ENCODE measurements around the gene ATP1A1.

ATP1A1 gene

DNA sequence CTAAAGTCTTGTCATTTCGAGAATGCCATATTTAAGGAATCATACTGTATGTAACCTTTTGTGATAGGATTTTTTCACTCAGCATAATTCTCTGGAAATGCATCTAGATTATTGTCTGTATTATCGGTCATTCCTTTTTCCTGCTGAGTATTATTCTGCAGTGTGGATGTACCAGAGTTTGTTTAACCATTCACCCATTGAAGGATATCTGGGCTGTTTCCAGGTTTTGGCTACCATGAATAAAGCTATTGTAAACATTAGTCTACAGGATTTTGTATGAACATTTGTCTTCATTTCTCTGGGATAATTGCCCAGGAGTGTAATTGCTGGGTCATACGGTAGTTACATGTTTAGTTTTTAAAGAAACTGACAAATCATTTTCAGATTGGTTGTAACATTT is 61.8 kb downstream of the ATP1A1 start:
- DNase-seq (ENCODE audit: low read depth in 4 of 4, low spot score in 1 of 4): no peak

DNA sequence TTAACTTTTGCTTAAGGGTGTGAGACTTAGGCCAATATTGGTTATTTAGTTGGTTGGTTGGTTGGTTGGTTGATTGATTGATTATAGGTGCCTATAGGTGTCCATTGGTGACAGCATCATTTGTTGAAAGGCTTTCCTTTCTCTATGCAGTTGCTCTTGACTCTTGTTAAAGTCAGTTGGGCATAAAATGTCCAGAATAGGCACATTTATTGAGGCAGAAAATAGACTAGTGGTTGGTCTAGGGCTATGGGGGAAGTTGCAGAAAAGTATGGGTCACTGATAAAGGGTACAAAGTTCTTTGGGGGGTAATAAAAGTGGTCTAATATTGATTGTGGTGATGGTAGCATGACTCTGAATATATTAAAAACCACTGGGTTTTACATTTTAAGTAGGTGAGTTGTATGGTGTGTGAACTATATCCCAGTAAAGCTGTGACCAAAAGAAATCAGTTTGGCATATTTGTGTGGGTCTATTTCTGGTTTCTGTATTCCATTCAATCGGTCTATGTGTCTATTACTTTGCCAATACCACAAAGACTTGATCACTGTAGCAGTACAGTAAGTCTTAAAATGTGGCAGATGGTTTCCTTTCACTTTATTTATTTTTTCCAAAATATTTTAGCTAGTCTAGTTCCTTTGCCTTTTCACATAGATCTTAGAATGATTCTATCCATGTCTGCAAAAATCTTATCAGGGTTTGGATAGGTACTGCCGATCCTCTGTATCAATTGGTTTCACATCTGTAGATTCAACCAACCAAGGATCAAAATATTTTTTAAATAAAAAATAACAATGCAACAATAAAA is 63.0 kb downstream of the ATP1A1 start:
- DNase-seq (ENCODE audit: low read depth in 4 of 4, low spot score in 1 of 4): no peak

DNA sequence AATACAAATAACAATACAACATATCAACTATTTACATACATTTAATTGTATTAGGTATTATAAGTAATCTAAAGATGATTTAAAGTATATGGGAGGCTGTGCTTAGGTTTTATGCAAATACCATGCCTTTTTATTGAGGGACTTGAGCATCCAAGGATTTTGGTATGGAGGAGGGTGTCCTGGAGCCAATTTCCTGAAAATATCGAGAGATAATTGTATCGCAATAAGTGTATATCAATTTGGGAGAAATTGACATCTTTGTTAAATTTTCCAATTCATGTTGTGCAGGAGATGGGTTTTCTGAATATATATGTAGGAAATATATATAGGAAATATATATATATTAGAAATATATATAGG is 63.5 kb downstream of the ATP1A1 start:
- DNase-seq (ENCODE audit: low read depth in 4 of 4, low spot score in 1 of 4): no peak

DNA sequence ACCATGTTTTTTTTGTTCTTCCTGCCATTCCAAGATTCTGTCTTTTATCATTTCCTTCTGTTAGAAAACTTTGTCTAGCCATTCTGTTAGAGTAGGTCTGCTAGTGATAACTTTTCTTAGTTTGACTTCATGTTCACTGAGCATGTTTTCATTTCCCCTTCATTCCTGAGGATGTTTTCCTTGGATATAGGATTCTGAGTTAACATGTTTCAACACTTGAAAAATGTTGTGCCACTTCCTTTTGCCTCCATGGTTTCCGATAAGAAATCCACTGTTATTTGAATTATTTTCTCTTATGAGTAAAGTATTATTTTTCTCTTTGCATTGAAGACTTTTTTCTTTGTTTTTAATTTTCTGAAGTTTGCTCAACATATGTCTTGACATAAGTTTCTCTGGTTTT is 66.7 kb downstream of the ATP1A1 start:
- no peak for DNase-seq (ENCODE audit: low read depth in 4 of 4, low spot score in 1 of 4)

DNA sequence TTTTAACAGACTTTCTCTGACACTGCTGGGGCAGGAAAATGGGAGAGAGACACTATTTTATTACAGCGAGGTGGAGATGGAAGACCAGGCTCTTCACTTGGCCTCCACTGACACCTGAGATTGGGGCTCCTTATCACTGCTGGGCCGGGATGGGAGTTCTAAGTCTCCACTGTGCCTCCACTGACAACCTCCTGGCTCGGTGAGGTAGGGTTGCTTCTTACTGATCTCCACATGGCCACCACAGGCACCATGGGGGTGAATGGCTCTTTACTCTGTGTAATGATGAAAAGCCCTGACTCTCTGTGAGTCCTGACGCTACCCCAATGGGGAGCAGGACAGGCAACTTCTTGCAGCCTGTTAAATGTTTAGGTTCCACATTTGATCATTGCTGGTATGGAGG is 67.7 kb downstream of the ATP1A1 start:
- DNase-seq (ENCODE audit: low read depth in 4 of 4, low spot score in 1 of 4): no peak

DNA sequence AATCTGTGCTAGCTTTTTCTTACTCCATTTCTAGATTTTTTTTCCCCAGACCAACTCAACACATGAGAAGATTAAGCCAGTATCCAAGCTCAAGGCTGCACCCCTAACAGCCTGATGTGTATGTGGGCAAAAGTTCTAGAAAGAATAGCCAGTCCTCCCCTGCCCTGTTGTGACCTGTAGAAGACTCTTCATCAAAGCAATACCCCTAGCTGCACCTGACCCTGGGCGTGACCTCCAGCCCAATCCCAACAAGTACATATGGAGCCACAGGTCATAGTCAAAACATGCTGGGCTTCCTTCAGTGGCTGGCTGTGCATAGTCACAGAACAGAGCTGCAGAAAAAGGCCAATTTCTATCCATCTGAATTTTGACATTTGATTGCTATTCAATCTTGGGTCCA is 72.5 kb downstream of the ATP1A1 start:
- no peak for DNase-seq (ENCODE audit: low read depth in 4 of 4, low spot score in 1 of 4)

DNA sequence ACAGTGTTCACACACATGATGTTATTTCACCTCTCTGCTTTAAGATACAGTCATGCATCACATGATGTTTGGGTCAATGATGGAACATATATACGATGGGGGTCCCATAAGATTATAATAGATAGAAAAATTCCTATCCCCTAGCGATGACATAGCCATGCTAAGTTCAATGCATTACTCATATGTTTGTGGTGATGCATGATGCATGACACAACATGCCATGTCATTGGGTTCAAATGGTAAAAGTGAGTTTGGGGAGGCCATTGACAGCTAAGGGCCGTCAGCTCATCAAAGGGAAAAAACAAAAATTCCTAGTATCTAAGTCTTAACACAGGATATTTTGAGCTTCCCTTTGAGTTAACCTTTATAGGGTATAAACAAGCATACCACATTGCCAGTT is 73.6 kb downstream of the ATP1A1 start:
- no peak for DNase-seq (ENCODE audit: low read depth in 4 of 4, low spot score in 1 of 4)

DNA sequence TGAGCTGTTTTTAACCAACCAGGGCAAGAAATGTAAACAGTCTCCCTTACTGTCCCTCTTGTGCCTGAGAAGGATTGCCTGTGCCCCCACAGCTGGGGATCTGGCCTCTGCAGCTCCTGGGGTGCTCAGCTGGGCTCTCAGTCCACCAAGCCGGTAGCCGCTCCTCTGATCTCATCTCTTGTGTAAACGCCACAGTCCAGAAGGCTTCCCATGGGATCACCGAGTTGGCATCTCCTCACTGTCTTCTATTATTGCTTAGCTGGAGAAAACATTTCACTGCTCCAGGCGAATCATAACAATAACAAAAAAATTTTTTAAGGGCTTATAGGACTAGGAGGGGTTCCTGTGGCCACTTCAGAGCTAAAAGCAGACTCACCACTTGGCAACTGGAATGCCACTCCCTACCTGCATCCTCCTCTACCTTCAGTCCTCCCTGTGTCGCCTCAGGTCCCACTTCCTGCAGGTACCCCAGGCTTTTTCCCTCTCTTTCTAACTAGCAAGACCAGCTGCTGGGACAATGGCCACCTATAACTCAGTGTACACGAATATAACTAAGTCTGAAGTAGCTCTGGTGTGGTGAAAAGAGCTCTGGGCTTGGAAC is 75.8 kb downstream of the ATP1A1 start:
- DNase-seq (ENCODE audit: low read depth in 4 of 4, low spot score in 1 of 4): no peak

DNA sequence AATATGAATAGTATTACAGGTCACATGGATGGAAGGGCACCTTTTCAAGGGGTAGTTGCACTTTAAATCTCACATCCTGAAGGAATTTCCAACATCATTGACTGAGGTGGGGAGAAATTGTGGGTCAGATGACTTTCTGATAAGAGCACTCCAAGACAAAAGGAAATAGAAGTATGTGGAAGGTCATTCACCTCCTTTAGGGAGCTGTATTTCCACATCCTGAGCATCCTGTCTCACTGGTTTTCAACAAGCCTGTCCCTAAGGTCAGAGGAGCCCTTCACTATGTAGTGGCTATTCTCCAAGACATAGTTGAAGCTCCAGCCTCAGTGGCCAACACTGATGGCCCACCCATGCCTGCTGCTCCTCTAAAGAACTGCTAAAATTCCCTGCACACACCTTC is 76.5 kb downstream of the ATP1A1 start:
- no peak for DNase-seq (ENCODE audit: low read depth in 4 of 4, low spot score in 1 of 4)

DNA sequence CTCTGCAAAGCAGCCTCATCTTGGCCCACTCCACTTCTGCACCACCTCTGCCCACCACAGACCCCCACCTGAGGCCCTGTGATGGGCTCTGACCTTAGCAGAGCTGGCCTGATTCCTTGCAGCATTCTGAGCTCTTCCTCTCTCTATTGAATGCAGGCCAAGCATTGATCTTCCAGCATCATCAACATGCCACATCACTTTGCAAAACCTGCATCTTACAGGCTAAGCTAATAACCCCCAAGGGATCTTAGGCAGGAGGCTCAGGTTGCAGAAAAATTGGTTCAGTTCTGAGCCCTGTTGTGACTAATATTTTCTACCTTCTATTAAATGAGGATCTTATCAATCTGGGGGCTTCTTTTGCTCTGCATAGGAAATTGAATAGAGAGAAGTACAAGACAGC is 78.7 kb downstream of the ATP1A1 start:
- no peak for DNase-seq (ENCODE audit: low read depth in 4 of 4, low spot score in 1 of 4)

DNA sequence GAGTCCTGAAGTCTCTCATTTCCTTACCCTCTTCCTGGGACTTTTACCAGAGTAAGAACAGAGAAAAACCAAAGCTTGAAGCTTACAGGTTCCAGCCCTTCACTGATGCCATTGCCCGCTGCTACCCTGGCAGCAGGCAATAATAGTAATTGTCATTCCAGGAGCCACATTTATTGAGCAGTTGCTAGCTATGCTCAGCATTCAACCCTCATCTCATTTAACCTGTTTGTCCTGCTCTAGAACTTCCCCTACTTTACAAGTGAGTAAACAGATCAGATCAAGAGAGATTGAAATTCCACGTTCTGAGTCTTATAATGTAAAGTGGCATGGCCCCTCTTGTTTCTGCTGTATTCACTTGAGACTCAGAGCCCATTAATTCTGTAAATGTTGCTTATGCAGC is 80.4 kb downstream of the ATP1A1 start:
- no peak for DNase-seq (ENCODE audit: low read depth in 4 of 4, low spot score in 1 of 4)

DNA sequence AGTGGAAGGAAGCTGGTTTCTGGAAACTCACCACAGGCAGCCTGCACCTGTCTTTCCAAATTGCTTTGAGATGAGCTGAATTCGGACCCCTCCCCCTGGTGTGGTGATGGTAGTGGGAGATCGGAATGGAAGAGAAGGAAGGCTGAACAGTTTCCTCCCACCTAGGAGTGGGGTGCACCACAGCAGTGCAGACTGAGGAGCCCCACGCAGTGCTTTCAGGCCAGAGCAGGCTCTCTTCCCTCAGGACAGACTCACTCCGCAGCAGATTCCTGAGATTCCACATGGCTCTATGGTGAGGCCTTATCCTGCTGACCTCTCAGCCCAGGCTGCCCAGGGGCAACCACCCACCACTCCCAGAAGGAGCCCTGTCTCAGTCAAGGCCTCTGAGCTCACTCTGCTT is 80.9 kb downstream of the ATP1A1 start:
- DNase-seq (ENCODE audit: low read depth in 4 of 4, low spot score in 1 of 4): no peak

Measured in stimulated activated CD4-positive, alpha-beta T cell treated with anti-CD3 and anti-CD28 coated beads, Interleukin-1b, Interleukin-23, amount 100 ng/mL, for 24 hours (primary cell).